GM15510 (cell line): ENCODE measurements around the gene MEF2C.

ENCODE experiments used
- POLR2A ChIP-seq: IDR thresholded peaks from 3 replicates; pipeline ENCODE4 v1.6.1; 2011; ENCODE audit warnings: borderline replicate concordance; ENCODE audit not compliant: insufficient read length; ENCODE audit errors: extremely low read depth

The MEF2C gene

GRCh38 chr5:88681211-88681803, 201.7 kb downstream of the MEF2C start:
- no peak for TF ChIP-seq POLR2A

GRCh38 chr5:88680253-88681132, 202.5 kb downstream of the MEF2C start:
- no peak for TF ChIP-seq POLR2A

- TF ChIP-seq POLR2A: no peak
Observed at GRCh38 chr5:88679638-88680037, 203.3 kb downstream of the MEF2C start.

- no peak for TF ChIP-seq POLR2A
Observed at GRCh38 chr5:88678770-88679381, 204.1 kb downstream of the MEF2C start.

- TF ChIP-seq POLR2A: no peak
Observed at GRCh38 chr5:88677943-88678769, 204.8 kb downstream of the MEF2C start.

- no peak for TF ChIP-seq POLR2A
Observed at GRCh38 chr5:88677376-88677895, 205.5 kb downstream of the MEF2C start.

GRCh38 chr5:88676637-88677375, 206.2 kb downstream of the MEF2C start:
- TF ChIP-seq POLR2A: no peak

GRCh38 chr5:88675708-88676636, 207.0 kb downstream of the MEF2C start:
- no peak for TF ChIP-seq POLR2A

GRCh38 chr5:88675168-88675707, 207.7 kb downstream of the MEF2C start:
- TF ChIP-seq POLR2A: no peak

- TF ChIP-seq POLR2A: no peak
Observed at GRCh38 chr5:88674356-88675167, 208.4 kb downstream of the MEF2C start.

- no peak for TF ChIP-seq POLR2A
Observed at GRCh38 chr5:88673253-88674105, 209.5 kb downstream of the MEF2C start.

- TF ChIP-seq POLR2A: no peak
Observed at GRCh38 chr5:88672644-88673252, 210.2 kb downstream of the MEF2C start.
